CD4-positive, alpha-beta T cell treated with Interleukin-6 for 4 hours (primary cell): ENCODE measurements around the gene PID1.

Experiments used
- DNase-seq: peaks from one replicate; pipeline ENCODE4 v3.0.0-alpha.2; 2020; ENCODE audit warnings: mixed read lengths

PID1 gene

DNA sequence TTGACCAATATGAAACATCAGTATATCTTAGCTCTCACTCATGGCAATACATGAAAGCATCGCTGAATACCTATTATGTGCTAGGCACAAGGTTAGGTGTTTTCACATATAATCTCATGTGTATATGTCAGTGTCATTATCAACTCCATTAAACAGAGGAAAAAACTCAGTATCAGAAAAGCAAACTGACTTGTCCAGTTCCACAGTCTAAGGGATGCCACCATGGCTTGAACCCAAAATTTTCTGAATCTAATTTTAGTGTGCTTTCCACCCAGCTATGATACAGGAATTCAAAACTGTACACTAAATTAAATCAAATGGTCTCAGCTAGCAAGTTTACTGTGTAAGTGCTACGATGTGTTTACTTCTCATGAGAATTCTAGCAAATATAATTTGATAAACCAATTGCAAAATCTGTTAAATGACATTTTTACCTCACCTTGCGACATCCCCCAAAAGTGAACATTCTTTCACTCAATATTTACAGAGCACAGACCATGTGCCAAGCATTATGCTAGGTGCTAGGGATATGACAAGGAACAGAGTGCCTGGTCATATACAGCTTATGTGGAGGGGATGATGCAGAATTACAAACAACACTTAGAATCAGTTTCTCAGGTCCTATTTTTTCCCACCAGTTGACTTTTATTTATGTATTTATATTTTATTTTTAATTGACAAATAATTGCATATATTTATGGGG lies 211.6 kb downstream of the PID1 start:
- no peak for DNase-seq

DNA sequence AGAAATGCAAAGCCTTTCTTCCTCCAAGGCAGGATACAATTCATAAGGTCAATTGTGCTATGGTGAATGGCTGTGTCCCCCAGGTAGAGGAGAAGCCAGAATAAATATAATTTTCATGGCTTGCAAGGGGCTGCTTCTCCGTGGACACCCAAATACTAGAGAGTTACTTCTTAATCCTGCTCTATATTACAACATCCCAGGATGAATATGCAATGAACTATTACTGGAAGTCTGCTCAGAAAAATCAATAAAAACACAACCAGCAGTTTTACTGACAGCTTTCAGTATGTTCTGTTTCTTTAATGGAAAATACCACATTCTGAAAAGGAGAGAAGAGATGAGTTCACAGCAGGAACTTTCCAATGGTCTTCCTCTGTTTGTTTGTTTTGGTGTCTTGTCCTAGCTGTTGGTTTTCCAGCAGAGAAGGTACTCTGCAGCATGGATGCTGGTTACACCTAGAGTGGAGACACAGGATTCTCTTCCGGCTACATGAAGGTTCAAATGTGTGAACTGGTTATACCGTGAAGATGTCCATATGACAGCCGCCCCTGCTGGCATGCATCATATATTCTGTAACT lies 213.0 kb downstream of the PID1 start:
- no peak for DNase-seq

DNA sequence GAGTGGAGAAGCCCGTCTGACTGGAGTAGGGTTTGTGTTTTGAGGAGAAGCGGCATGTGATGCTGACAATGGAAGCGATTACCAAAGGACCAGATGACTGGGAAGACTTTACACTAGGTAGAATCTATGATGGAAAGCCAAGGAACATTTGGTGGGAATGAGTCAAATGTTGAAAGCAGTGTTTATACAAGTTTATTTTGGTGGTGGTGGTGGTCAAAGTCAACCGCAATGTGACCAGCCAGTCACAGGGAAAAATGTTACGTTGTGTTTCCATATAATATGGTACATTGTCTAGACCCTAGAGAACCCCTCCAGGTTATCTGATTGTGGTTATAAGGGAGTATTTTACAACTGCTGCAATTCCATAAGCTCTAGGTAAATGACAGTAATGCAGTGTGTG lies 216.8 kb downstream of the PID1 start:
- DNase-seq, result no peak

DNA sequence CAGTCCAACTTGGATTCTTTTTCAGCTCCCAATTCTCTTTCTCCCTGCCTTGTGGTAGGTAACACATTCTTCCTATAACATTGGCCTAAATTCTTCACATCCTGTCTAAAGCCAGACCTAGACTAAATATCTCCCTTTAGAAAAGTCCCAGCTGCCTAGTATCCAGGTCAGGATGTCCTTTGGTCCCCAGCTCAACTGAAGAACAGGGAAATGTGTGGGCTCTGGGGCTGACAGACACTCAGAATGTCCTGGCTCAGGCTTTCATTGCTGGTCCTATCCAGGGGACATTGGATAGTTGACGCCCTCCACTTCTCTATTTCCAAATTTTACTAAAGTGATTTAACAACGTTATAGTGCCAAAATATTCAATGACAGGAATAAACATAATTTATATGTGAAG lies 219.3 kb downstream of the PID1 start:
- DNase-seq, result no peak

DNA sequence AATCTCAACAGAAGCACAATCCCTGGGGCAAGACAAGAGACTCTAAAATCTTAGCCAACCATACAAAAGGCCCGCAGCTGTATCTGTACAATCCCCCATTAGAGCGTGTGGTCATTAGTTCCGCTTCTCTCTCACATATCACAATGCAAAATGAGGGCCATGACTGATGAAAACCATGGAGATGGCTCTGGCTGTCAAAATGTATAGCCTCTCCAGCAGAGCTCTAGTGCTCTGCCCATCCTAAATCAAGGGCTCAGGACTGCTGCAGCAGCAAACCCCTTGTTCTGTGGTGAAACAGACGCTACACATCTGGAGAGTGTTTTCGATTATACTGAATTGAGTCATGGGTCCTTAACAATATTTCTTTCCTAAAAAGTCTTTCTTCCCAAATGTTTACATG lies 221.0 kb downstream of the PID1 start:
- DNase-seq, result no peak

DNA sequence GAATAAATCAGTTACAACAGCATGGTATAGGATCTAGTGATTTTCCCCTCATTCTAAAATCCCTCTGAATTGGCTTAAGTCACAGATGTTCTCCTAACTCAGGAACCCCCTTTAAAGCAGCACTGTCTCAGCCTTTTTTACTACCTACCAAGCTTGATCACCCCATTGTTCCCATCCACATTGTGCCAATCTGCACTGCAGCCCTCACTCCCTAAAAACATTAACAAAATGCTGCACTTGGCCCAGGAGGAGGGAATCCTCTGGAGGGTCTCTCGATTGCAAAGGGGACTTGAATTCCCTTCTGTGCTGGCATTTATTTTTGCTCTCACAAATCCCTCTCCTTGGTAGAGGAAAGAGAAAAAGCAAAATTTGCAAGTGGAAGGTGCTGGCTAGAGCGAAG lies 223.0 kb downstream of the PID1 start:
- DNase-seq, result no peak

DNA sequence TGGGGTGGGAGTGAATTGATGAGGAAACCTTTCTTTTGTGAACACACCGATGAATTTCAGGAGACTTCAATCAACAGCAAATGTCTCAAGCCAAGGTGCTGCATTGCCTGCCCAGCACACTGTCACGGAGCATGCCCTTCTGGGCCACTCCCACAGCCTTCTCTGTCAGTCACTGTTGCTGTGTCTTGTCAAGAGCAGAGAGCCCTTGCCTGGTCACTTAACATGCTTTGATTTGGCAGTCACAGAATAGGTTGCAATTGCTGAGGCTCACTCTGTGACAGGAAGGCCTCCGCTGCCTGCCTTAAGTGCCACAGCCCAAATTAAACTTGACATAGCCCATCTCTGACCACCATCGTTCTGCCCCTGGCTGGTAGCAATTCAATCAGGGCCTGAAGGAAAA lies 225.4 kb downstream of the PID1 start:
- DNase-seq, result no peak

DNA sequence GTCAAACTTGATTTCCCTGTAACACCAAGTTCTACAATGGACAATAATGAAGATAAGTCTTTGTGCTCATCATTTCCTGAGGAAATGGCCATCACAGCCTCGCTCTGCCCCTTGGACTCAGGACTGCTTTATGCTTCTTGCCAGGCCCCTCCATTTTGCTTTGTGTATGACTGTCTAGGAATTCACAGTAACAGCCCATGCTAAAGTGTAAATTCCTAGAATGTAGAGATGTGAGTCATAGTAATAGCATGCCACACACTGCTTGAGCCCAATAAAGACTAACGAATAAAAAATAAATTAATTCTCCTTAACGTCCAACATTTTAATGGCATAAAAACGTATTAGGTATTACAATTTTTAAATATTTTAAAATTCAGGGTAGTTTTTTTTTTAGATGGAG lies 226.5 kb downstream of the PID1 start:
- no peak for DNase-seq

DNA sequence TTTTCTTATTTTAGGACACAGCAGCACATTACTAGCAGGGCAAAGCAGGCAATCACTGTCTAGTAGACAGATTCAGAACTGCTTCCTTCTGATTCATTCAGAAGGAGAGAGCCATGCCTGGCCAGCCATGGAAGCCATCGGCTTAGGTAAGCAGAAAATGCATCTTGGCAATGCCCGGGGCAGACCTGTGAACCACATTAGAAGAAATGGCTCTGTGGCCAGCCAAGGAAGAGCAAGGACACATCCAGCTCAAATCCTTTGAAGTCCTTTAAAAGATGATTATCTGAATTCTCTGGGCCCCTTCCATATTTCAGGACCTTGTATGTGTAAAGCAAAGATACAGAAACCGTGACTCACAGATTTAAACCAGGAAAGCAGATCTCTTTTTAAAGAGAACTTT lies 227.4 kb downstream of the PID1 start:
- DNase-seq, result no peak

DNA sequence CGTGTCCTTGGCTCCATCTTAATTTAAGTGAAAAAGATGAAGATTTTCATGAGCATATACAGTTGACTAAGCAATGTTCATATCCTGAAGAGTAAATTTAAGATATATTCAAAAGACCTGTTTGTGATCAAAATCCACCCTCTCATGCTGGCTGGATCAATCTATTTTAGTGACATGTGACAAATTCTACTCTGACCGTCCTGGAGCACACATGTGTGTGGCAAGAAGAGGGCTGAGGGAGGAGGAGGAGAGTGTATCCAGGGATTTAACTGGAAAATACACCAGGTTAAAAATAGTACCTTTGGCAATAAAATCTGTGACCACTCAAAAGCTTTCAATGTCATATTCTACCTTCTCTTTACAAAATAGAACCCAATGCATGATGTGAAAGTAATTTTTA lies 228.7 kb downstream of the PID1 start:
- no peak for DNase-seq

DNA sequence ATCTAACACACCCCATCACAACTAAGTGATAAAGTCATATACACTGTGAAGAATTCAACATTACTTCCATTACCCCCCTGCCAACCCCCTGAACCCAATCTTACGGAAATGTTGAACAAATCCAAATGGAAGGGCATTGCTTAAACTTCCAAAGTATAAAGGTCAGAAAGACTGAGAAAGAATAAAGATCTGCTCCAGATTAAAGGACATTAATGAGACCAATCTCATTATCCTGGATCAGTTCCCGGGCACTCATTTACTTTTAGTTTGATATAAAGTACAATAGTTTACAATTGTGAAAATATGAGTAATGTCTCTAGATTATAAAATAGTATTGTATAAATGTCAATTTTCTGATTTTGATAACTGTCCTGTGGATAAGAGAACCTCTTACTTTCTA lies 229.4 kb downstream of the PID1 start:
- DNase-seq, result no peak

DNA sequence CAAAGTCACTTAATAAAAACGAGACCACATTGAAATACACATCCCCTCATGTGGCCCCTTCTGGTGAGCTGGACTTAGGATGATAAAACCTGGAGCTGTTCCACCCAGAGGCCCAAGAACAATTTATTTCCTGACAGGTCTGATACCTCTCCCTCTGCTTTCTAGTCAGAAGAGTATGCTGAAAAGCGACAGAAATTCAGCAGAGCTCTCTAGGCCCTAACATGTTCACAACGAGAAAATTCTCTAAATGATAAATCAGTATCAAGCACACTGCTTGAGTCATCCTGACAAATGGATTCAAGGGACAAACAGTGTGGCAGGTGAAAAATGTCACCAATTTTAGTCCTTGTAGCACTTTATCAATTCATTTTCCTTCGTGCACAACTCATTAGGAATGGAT lies 233.5 kb downstream of the PID1 start:
- no peak for DNase-seq

DNA sequence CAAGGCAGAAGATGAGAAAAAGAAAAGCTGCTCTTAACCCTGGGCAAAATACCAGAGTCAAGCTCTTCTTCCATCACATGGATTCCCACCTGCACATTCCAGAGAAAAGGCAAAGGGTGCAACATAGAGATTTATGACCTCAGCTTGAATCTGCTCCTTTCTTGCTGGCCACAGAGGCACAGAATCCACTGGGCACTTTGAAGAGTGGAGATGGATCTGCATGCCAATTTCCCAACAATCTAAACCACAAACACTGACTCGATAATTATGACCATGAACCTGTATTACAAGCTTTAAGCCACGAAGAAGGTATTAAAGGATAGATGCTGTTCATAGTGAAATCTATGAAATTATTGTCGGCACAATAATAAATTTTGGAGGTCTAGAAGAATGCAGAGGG lies 237.3 kb downstream of the PID1 start:
- DNase-seq, result no peak

DNA sequence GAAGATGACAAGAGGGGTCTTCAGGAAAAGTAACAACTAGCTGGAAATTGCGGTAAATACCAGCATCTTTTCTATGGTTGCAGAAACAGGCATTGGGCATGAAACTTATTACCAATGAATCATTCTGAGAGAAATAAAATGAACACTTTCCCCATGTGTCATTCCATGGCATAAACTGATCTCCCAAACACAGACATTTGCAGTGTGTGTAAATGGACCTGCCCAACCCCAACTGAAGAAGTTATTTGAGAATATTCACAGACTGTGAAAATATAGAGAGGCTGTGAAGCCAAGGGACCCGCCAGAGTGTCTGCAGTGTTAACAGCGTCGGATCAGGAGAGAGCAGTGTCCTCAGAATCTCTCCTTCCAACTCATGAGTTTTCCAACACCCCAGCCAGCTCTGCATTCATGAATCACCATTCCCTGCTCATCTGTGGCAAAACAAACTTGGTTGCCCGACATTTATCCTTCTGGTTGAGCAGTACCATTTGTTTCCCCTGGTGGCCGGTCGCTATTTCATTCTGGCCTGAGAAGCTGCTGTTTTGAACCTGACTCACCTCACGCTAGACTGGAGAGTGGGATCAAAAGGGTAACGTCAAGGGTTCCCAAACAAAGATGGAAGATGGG lies 238.4 kb downstream of the PID1 start:
- DNase-seq, result no peak

DNA sequence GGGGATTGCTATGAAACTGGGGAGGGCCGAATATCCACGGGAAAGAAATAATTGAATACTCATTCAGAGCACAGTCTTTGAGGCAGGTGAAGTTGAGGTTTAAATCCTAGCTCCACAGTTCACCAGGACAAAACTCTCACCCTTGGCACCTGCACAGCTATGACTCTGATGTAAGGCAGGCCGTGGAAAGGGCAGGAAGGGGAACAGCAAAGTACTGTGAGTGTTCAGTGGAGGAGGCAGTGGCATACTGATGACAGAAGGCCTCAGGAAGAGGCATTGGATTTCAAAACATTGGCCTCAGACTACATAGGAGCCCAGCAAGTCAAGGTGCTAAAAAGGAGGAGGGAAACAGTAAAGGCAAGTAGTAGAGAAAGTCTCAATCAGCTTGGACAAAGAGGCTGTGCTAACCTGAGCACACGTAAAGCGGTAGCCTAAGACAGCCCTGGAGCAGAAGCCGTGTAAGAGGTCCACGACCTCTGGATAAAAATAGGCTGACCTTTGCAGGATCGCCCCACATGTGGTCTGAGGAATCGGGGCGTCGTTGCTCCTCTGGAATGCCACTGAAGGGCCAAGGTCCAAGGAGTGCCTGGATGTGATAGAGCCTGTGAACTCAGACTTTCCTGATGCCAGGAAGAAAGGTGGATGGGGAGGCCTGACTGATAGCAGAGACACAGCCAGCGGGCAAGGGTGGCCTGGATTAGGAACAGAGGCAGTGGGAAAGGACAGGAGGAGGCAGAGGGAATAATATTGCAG lies 243.6 kb downstream of the PID1 start:
- no peak for DNase-seq

DNA sequence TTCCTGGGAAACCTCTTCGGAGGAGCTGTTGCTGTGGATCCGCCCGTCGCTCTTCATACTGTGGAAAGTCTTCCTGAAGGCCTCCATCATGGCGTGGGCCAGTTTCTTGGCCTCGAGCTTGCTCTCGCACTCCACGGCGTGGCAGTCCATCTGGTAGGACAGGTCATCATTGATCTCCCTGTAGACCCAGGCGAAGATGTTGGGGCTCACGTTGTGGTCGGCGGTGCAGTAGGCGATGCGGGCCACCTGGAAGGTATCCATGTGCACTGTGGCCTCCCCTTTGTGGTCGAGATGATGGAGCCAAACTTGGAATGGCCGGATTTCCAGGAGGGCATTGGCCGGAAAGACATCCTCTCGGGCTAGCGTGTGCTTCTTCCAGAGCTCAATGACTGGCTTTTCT lies 245.4 kb downstream of the PID1 start:
- DNase-seq, result no peak

DNA sequence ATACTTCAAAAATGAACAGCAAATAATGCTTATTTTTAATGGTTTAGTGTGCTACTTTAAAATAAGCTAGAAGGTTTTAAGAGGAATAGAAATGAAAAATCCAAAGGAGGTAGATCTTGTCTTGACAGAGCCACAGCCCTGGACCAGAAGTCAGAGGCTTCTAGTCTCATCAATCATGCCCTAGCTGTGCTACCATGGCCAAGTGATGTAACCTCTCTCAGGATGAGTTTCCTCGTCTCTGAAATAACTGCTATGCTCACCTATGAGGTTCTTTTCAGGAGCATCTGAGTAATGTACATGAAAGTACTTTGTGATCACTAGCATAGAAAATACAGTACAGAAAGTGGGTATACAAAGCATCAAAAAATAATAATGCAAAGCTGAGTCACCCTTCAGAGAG lies 248.4 kb downstream of the PID1 start:
- no peak for DNase-seq

DNA sequence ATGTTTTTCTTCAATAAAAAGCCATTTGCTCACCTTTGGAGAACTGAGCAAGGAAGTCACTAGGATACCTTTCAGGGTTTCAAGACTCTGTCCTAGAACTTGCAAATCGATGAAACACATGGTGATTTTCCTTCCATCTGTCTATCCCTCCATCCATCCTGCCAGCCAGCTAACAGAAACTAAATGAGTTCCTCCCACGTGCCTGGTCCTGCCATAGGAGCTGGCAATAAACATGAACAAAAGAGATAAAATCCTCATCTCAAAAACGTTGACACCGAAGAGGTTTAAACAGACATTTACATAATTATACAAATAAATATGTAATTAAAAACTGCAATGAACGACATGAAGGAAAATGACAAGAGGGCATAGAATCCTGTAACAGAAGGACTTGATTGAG lies 249.0 kb downstream of the PID1 start:
- no peak for DNase-seq

DNA sequence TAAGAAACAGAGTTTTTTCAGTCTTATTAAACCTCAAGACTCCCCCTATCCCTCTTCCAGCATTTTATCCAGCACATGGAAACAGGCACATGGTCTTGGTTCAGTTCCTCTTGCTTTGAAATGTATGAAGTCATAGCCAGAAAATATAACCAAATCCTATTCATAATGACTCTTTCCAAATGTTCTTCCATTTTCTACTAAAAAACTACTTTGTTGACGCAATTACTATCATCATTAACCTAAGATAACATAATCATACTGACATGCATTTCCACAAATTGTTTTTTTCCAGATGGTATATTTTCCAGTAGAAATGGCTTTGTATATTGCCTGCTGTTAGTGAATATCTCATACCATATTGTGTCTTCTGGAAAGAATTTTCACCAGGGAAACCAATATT lies 261.3 kb downstream of the PID1 start:
- no peak for DNase-seq

DNA sequence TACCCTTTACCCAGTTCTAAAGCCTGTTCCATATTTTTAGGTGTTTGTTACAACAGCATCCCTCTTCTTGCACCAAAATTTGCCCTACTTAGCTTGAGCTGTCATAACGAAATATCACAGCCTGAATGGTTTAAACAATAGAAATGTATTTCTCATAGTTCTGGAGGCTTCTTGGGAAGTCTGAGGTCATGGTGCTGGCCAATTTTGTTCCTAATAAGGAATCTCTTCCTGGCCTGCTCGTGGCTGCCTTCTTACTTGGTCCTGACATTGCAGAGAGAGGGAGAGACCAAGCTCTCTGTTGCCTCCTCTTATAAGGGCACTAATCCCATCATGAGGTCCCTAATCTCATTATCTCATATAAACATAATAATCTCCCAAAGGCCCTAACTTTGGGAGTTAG lies 267.8 kb downstream of the PID1 start:
- no peak for DNase-seq

DNA sequence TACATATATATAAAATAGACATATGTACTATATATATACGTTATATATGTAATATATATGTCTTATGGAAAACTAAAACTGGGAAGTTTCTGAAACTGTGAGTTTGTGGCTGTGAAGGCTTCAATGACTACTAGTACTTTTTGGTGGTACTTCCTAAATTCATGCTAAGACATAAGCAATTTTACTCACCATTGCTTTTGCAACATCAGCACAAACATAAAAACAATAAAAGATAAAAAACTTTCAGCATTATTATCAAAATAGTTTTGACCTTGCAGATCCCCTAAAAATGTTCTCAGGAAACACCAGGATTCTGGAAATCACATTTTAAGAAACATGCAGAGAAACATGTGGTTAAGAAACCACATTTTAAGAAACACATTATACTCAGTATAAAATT lies 269.9 kb downstream of the PID1 start:
- DNase-seq, result no peak

DNA sequence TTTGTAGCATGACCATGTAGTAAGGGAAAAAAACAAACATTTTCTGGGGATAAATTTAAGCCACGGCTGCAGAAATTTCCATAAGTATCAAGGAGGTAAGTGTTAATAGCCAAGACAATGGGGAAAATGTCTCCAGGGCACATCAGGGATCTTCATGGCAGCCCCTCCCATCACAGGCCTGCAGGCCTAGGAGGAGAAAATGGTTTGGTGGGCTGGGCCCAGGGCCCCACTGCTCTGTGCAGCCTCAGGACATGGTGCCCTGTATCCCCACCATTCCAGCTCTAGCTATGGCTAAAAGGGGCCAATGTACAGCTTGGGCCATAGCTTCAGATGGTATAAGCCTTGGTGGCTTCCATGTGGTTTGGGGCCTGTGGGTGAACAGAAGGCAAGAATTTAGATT lies 271.8 kb downstream of the PID1 start:
- DNase-seq, result no peak

DNA sequence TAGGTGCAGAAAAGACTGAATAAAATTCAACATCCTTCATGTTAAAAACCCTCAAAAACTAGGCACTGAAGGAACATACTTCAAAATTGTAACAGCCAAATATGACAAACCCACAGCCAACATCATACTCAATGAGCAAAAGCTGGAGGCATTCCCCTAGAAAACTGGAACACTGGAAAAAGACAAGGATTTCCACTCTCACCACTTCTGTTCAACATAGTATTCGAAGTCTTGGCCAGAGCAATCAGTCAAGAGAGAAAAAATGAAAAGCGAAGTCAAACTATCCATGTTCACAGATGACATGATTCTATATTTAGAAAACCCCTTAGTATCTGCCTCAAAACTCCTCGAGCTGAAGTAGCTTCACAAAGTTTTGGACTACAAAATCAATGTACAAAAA lies 282.3 kb downstream of the PID1 start:
- no peak for DNase-seq
